Pancreas (tissue), 10 donors: Measurements from ENCODE around the gene TPST1. TPM values are rescaled to one million over a fixed set of nuclear protein-coding genes. Genes with fewer than 3 reads are reported as not detected.

ENCODE experiments used
- ATAC-seq, 4 donors: fragments of 200-7000 bp; cut with Tn5 transposase; one replicate each; pipeline versions ENCODE4 v1.8.0 to v1.9.1; 2020; ENCODE audit warnings: mild to moderate bottlenecking in 4 of 4, moderate library complexity in 4 of 4
- DNase-seq, 6 donors: peaks; one replicate each; pipeline ENCODE4 v3.0.0-alpha.2; 2020
- FAIRE-seq: peaks from 2 replicates; lab custom pipeline; 2012; peaks lifted over from hg19 to GRCh38; lab: Jason Lieb, UNC
- H3K27ac ChIP-seq, 4 donors: fragments of 200-600 bp; sonication (generic); 1 replicate in 3 of 4; 2 replicates in 1 of 4; pipeline versions ENCODE4 v1.5.0 to v1.8.0; 2020
- H3K27me3 ChIP-seq, 4 donors: fragments of 200-600 bp; one replicate each; pipeline ENCODE4 v1.8.0; 2021
- H3K36me3 ChIP-seq, 3 donors: fragments of 200-600 bp; sonication (generic) in 1 of 3; one replicate each; pipeline versions ENCODE4 v1.5.0 to v1.8.0; 2020 to 2021
- H3K4me1 ChIP-seq, 3 donors: fragments of 200-600 bp; one replicate each; pipeline ENCODE4 v1.8.0; 2021
- H3K4me3 ChIP-seq, 4 donors: fragments of 200-600 bp; sonication (generic) in 2 of 4; one replicate each; pipeline versions ENCODE4 v1.5.0 to v1.8.0; 2020 to 2021
- H3K9me3 ChIP-seq, 4 donors: fragments of 200-600 bp; one replicate each; pipeline ENCODE4 v1.8.0; 2021
- CTCF ChIP-seq, 4 donors: fragments of 200-600 bp; sonication (generic) in 3 of 4; IDR thresholded peaks; one replicate each; pipeline versions ENCODE4 v1.5.0 to v1.8.0; 2021; ENCODE audit warnings: antibody characterized with exemption in 4 of 4
- WGBS, 2 donors: extraction: QIAGEN DNeasy Blood & Tissue Kit; methylation state at CpG; one replicate each; pipeline ENCODE4 v1.1.7; 2013; 5-methylcytosine and 5-hydroxymethylcytosine counted together
- intact Hi-C, 3 donors: fragments of 100-400 bp; cut with DNase I; formaldehyde crosslinking; loops; one replicate each; pipeline versions ENCODE4 v1.11.1 to v1.14.2; 2022
- polyA plus RNA-seq, 2 donors: library from polyadenylated mRNA; stranded (reverse); fragments of 200-250 nt; gene quantifications; one replicate each; pipeline ENCODE4 v1.2.3, GENCODE V29; 2013
- total RNA-seq, 6 donors: library from RNA; stranded (reverse); fragmentation: NEBNext Ultra II Directional in 4 of 6; extraction: Animal tissue kit (Norgen Biotek cat#: 25700) in 4 of 6; gene quantifications; one replicate each; pipeline versions ENCODE4 v1.2.1 to v1.2.4, GENCODE V29; 2021 to 2023
- donor health status: healthy with polysubstance abuse.
- donor health status: DM: no; HTN: no; CAD: no; lungs with moderate emphysema.
- donor health status: DM: no; HTN: no; CAD: no.
- donor health status: control.
- donor health status: control.
- donor health status: Bipolar disorder and iron deficiency.
- donor health status: DM: yes; HTN: yes; CAD: no.
- donor health status: DM: no; HTN: no; CAD: no.
- donor health status: DM: no; HTN: no; CAD: no.
- donor health status: DM: yes; HTN: yes; CAD: no.

Gene TPST1
- total and polyA plus RNA-seq, 8 donors: 3.3 to 18.5 (median 6.3) TPM

DNA sequence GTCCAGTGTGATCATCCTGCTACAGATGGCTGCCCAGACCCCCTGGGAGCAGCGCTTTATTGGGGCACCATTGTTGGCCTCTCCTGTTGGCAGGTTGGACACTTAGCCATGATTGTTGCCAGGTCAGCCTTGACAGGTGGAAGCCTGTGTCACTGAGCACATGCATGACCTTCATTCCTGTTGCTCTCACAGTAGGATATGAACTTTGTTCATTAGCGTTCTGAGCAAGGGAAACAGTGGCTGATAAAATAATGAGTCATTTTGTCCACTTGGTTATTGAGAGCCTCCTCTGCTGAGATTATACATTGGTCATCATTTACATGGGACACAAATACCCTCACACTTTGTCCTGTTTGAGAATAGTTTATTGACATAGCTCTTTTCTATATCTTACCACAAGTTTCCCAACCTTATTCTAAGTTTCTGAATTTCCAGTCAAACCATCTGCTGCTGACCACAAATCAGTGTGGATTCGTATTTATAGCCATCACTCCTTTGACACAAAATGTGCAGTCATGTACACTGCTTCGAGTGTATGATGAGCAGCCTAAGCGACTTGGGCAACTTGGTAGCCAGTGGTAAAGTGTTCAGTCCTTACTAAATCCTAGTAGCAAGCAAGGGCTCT is 102.6 kb downstream of the TPST1 start:
- TF ChIP-seq CTCF (IDR thresholded peaks at IDR 0.05): no peak
- Histone ChIP-seq H3K36me3 (no peaks in the 10 kb centered on the region), H3K4me1 (peaks cover 33 to 62% (median 39%) of the 10 kb centered on the region in 3 donors), H3K27me3 (no peaks in the 10 kb centered on the region), H3K27ac (peak overlapping the region in 2 of 4 donors; percentile 65 to 81), H3K9me3 (no peaks in the 10 kb centered on the region), H3K4me3 (no peak overlapping the region)
- peak in 4 of 6 donors; percentile 40 to 65 (median 55) for DNase-seq
- ATAC-seq: peak; percentile 79 to 85 (median 82)
- 65 to 66% methylated on average over 5 of the region's 5 CpGs for WGBS, 2 donors
- FAIRE-seq: no peak
- intact Hi-C loops: no loop called here

DNA sequence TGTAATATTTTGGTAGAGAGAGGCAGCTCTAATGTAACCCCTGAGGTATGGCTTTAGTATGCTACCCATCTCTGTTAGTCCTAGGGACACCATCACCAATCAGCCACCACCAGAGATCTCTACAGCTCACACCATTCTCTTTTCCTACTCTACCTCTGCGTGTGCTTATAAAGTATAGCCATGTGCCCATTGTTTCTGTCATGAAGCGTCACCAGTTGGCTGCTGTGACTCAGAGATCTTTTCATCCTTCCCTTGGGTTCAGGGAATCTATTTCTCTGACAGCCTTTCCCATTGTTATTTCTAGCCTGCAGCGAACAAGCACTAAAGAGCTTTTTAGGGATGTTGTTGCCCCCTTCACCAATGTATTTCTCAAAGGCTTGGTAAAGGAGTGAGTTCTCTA is 103.3 kb downstream of the TPST1 start:
- 97 to 100% methylated on average over 3 of the region's 3 CpGs for WGBS, 2 donors
- Histone ChIP-seq H3K4me1 (peaks cover 27 to 57% (median 39%) of the 10 kb centered on the region in 3 donors), H3K27ac (peak overlapping the region in 2 of 4 donors; percentile 65 to 81)

GRCh38 chr7:66310620-66311019 is 105.5 kb downstream of the TPST1 start:
- DNase-seq (no peak), ATAC-seq (no peak), FAIRE-seq (no peak)
- TF ChIP-seq CTCF (IDR thresholded peaks at IDR 0.05): no peak
- Histone ChIP-seq H3K4me1 (peaks cover 22 to 43% (median 29%) of the 10 kb centered on the region in 3 donors), H3K9me3 (no peaks in the 10 kb centered on the region), H3K27me3 (no peaks in the 10 kb centered on the region), H3K4me3 (no peak overlapping the region), H3K27ac (peak overlapping the region in 1 of 4 donors; percentile 47), H3K36me3 (no peaks in the 10 kb centered on the region)
- 93 to 96% methylated on average over 2 of the region's 2 CpGs for WGBS, 2 donors
- intact Hi-C loops: no loop called here

More for the DNA sequence above, 103.3 kb downstream of the TPST1 start:
- FAIRE-seq (no peak), DNase-seq (no peak), ATAC-seq (no peak)
- TF ChIP-seq CTCF (IDR thresholded peaks at IDR 0.05): no peak
- no peaks in the 10 kb centered on the region for H3K27me3 ChIP-seq
- H3K4me3 ChIP-seq: no peak overlapping the region
- H3K9me3 ChIP-seq: no peaks in the 10 kb centered on the region
- intact Hi-C loops: no loop called here
- no peaks in the 10 kb centered on the region for H3K36me3 ChIP-seq

DNA sequence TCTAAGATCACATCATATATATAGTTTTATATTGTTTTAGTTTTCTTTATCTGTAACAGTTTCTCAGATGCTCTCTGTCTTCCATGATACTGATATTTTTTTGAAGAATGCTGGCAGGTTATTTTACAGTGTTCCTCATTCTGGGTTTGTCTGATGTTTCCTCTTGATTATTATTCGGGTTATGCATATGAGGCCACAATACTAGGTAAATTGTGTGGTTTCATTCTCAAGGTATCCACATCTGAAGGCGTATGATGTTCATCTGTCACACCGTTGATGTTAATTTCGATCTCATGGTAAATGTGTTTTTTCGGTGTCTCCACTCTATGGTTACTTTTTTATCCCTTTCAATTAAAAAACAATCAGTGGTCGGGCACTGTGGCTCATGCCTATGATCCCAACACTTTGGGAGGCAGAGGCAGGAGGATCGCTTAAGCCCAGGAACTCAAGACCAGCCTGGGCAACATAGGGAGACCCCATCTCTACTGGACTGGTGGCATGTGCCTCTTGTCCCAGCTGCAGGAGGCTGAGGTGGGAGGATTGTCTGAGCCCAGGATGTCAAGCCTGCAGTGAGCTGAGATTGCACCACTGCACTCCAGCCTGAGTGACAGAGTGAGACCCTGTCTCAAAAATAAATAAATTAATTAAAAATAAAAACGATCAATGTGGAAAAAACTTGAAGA is 108.9 kb downstream of the TPST1 start:
- Histone ChIP-seq H3K27ac (no peak overlapping the region), H3K27me3 (no peaks in the 10 kb centered on the region), H3K36me3 (no peaks in the 10 kb centered on the region), H3K4me3 (no peak overlapping the region), H3K4me1 (peaks cover 10 to 15% (median 12%) of the 10 kb centered on the region in 3 donors), H3K9me3 (no peaks in the 10 kb centered on the region)
- TF ChIP-seq CTCF (IDR thresholded peaks at IDR 0.05): no peak
- 88 to 89% methylated on average over 8 of the region's 8 CpGs for WGBS, 2 donors
- intact Hi-C loops: no loop called here
- no peak for ATAC-seq
- no peak for FAIRE-seq
- DNase-seq: no peak

GRCh38 chr7:66315192-66315591 is 110.1 kb downstream of the TPST1 start:
- Histone ChIP-seq H3K36me3 (no peaks in the 10 kb centered on the region), H3K4me1 (peaks cover 4 to 5% (median 4%) of the 10 kb centered on the region in 3 donors), H3K27me3 (no peaks in the 10 kb centered on the region), H3K4me3 (no peak overlapping the region), H3K9me3 (no peaks in the 10 kb centered on the region), H3K27ac (no peak overlapping the region)
- FAIRE-seq (no peak), ATAC-seq (no peak), DNase-seq (no peak)
- no peak for TF ChIP-seq CTCF (IDR thresholded peaks at IDR 0.05)
- intact Hi-C loops: no loop called here
- 65 to 78% methylated on average over 4 of the region's 4 CpGs for WGBS, 2 donors
